NB4 (cell line): Measurements from ENCODE around the gene NPHP3.

Experiments
- CTCF ChIP-seq: IDR thresholded peaks from one replicate; pipeline ENCODE4 v1.5.1; 2012; ENCODE audit warnings: low read depth, low read length
- POLR2A ChIP-seq: IDR thresholded peaks from 2 replicates; pipeline ENCODE4 v1.6.1; 2011; ENCODE audit warnings: mild to moderate bottlenecking; ENCODE audit not compliant: insufficient read length; ENCODE audit errors: extremely low read depth

- TF ChIP-seq CTCF, result no peak
- no peak for TF ChIP-seq POLR2A
Measured at GRCh38 chr3:132642539-132642847, 79.7 kb downstream of the NPHP3 start.
